ENCODE measurements around the gene MEF2C. TPM values are rescaled to one million over a fixed set of nuclear protein-coding genes. Genes with fewer than 3 reads are reported as not detected.
A peak's percentile ranks its signal among the peaks of the same experiment; 100 is the strongest.

MEF2C gene
- total RNA-seq, 1 experiment from 2014 or later: 13.0 TPM

DNA sequence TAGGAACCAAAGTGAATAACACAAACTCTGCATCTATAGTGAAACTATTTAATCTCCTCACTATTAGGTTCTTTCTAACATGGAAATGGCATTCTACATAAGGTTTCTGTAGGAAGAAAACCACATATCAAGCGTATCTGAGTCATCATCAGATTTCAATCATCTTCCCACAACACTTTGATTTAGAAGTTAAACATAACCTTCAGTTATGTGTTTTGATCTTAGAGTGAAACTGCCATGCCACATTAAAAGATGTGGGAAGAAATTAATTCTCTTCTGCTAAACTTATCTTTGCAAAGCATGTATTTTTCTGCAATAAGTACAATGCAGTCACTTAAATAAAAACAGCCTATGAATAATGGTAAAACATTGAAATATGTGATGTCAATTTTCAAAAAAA, 55.0 kb downstream of the MEF2C start (continued):
- TF ChIP-seq, protein P1, sequence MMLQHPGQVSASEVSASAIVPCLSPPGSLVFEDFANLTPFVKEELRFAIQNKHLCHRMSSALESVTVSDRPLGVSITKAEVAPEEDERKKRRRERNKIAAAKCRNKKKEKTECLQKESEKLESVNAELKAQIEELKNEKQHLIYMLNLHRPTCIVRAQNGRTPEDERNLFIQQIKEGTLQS (IDR thresholded peaks at IDR 0.05): no peak
- TF ChIP-seq EZH2phosphoT487 (IDR thresholded peaks at IDR 0.05; ENCODE audit: borderline replicate concordance) (no peak), FOSL1 (IDR thresholded peaks at IDR 0.05; ENCODE audit: low read depth) (peak; percentile 14; the same call in 1 of the 2 replicates), SP1 (IDR thresholded peaks at IDR 0.05; ENCODE audit: low read depth) (no peak), POLR2AphosphoS5 (IDR thresholded peaks at IDR 0.05; ENCODE audit: low read depth, low read length) (no peak)

DNA sequence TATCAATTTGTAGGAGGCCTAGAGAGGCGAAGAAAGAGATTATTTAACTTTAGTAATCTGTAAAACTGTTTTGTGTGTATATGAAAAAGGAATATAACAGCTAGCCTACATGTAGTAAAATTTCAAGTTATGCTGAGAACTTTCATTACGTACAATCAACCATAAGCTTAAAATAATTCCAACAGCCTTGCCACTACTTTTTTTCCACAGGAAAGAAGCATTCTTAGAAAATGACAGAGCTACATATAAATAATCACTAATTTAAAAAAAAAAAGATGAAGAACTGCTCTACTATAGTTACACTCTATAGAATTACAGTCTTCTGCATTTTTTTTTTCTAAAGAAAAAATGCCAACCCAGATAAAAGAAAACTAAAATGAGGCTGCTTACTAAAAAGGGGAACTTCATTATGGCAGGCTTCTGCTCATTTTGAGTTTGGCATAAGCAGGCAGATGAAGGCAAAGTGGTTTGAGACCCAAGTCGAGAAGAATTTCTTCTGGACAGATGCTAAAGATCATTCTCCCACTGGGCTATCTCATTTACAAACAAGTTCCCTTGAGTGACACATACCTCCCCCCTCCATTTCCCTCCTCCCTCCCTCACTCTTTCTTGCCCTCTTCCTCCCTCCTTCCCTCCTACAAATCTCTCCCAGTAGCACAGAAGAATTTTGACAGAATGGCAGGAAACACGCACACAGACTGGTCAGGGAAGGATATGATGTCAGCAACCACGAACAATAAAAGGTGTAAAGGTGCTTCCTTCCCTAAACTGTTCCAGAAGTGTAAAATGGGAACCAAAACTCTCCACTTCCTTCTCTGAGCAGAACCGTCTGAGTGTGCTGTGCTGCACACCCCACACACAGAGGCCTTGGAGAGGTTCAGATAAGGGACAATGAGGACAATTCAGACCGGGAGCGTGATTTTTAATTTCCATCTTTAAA, 56.1 kb downstream of the MEF2C start:
- intact Hi-C loops (cut with micrococcal nuclease): no loop called here
- RAD21 ChIA-PET (ENCODE audit: low non-redundant PET in 1 of 2, low total read pairs in 2 of 2, uncharacterized antibody in 2 of 2, unreplicated experiment in 2 of 2): no interaction called here
- BruUV-seq (replicated peaks): TSS peak; percentile 60
- H3K27ac ChIP-seq (ENCODE audit: low read depth, low read length): peak overlapping the region; percentile 72
- no peaks in the 10 kb centered on the region for H3K27me3 ChIP-seq (ENCODE audit: insufficient read depth, low read length)
- H3K9me2 ChIP-seq (ENCODE audit: insufficient read depth): no peaks in the 10 kb centered on the region
- H3K4me3 ChIP-seq (replicated peaks in 1 of 2; ENCODE audit: low read depth in 1 of 2, low read length in 2 of 2): peak overlapping the region; percentile 13 to 35
- CTCF ChIA-PET: no interaction called here
- peak overlapping the region; percentile 81 for H3K4me2 ChIP-seq (ENCODE audit: low read length)
- no peaks in the 10 kb centered on the region for H4K20me1 ChIP-seq (ENCODE audit: insufficient read depth)
- H3K79me2 ChIP-seq (ENCODE audit: insufficient read depth, low read length): no peaks in the 10 kb centered on the region
- peaks cover 34 to 51% of the 10 kb centered on the region in 2 experiments for H3K4me1 ChIP-seq (ENCODE audit: control insufficient read depth in 1 of 2, insufficient read depth in 2 of 2, low read length in 2 of 2)
- POLR2A ChIA-PET: no interaction called here
- no peaks in the 10 kb centered on the region for H3K9me3 ChIP-seq (ENCODE audit: control insufficient read depth in 1 of 2, insufficient read depth in 1 of 2, low read depth in 1 of 2, low read length in 2 of 2)
- H2AFZ ChIP-seq (ENCODE audit: low read depth, low read length, poor library complexity, severe bottlenecking): peak overlapping the region; percentile 19
- peak; percentile 47 for DNase-seq (ENCODE audit: low read depth, low spot score)
- peak; percentile 83 for ATAC-seq
- H3K36me3 ChIP-seq (ENCODE audit: control insufficient read depth in 1 of 2, insufficient read depth in 2 of 2, low read length in 2 of 2): no peaks in the 10 kb centered on the region
- H3K9ac ChIP-seq (ENCODE audit: low read length): peak overlapping the region; percentile 45
- TF ChIP-seq EZH2phosphoT487 (IDR thresholded peaks at IDR 0.05; ENCODE audit: borderline replicate concordance) (no peak), EZH2 (IDR thresholded peaks at IDR 0.05) (no peak), CEBPB (IDR thresholded peaks at IDR 0.05; ENCODE audit: low read depth) (peak; percentile 45; the same call in 1 of the 2 replicates), FOSL1 (IDR thresholded peaks at IDR 0.05; ENCODE audit: low read depth) (peak; percentile 30; the same call in 1 of the 2 replicates), SRF (IDR thresholded peaks at IDR 0.05; ENCODE audit: low read depth) (no peak), ZNF274 (IDR thresholded peaks at IDR 0.05; ENCODE audit: low read depth, low read length) (no peak), POLR2AphosphoS5 (IDR thresholded peaks at IDR 0.05; ENCODE audit: low read depth, low read length) (0 out of 2 replicates have a peak, but pooled peaks have one; percentile 28), ELF1 (IDR thresholded peaks at IDR 0.05; ENCODE audit: borderline replicate concordance, low read depth) (peak; percentile 31), POLR2A (IDR thresholded peaks at IDR 0.05; ENCODE audit: borderline replicate concordance, extremely low read depth, insufficient read depth, insufficient read length) (no peak), JUND (IDR thresholded peaks at IDR 0.05) (peak; percentile 42), SIN3A (IDR thresholded peaks at IDR 0.05; ENCODE audit: low read depth) (peak; percentile 65), CBX3 (IDR thresholded peaks at IDR 0.05; ENCODE audit: low read depth) (peak; percentile 95), YY1 (IDR thresholded peaks at IDR 0.05; ENCODE audit: extremely low read depth, insufficient replicate concordance, low read depth, low read length) (peak; percentile 9), SP1 (IDR thresholded peaks at IDR 0.05; ENCODE audit: low read depth) (peak; percentile 58), ZFX (IDR thresholded peaks at IDR 0.05) (no peak)
- TF ChIP-seq, protein P2, sequence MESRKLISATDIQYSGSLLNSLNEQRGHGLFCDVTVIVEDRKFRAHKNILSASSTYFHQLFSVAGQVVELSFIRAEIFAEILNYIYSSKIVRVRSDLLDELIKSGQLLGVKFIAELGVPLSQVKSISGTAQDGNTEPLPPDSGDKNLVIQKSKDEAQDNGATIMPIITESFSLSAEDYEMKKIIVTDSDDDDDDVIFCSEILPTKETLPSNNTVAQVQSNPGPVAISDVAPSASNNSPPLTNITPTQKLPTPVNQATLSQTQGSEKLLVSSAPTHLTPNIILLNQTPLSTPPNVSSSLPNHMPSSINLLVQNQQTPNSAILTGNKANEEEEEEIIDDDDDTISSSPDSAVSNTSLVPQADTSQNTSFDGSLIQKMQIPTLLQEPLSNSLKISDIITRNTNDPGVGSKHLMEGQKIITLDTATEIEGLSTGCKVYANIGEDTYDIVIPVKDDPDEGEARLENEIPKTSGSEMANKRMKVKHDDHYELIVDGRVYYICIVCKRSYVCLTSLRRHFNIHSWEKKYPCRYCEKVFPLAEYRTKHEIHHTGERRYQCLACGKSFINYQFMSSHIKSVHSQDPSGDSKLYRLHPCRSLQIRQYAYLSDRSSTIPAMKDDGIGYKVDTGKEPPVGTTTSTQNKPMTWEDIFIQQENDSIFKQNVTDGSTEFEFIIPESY (IDR thresholded peaks at IDR 0.05; ENCODE audit: extremely low read depth, insufficient replicate concordance, low read length): no peak
- TF ChIP-seq, protein P3, sequence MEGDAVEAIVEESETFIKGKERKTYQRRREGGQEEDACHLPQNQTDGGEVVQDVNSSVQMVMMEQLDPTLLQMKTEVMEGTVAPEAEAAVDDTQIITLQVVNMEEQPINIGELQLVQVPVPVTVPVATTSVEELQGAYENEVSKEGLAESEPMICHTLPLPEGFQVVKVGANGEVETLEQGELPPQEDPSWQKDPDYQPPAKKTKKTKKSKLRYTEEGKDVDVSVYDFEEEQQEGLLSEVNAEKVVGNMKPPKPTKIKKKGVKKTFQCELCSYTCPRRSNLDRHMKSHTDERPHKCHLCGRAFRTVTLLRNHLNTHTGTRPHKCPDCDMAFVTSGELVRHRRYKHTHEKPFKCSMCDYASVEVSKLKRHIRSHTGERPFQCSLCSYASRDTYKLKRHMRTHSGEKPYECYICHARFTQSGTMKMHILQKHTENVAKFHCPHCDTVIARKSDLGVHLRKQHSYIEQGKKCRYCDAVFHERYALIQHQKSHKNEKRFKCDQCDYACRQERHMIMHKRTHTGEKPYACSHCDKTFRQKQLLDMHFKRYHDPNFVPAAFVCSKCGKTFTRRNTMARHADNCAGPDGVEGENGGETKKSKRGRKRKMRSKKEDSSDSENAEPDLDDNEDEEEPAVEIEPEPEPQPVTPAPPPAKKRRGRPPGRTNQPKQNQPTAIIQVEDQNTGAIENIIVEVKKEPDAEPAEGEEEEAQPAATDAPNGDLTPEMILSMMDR (IDR thresholded peaks at IDR 0.05 in 2 of 3, conservative IDR thresholded peaks at IDR 0.05 in 1 of 3; ENCODE audit: borderline replicate concordance in 1 of 3, insufficient read depth in 1 of 3, low read depth in 2 of 3, low read length in 2 of 3): no peak
- TF ChIP-seq, protein P4, sequence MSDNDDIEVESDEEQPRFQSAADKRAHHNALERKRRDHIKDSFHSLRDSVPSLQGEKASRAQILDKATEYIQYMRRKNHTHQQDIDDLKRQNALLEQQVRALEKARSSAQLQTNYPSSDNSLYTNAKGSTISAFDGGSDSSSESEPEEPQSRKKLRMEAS (IDR thresholded peaks at IDR 0.05): peak; percentile 72
- TF ChIP-seq, protein P1 (IDR thresholded peaks at IDR 0.05): no peak
